Measurements from ENCODE around the gene PCOLCE2.
"Not testable (repeated sequence)": the region's sequence is repeated elsewhere in the genome, so short reads cannot be mapped to it uniquely, and the experiment has no call there.

- TF ChIP-seq PPARA (CRISPR knock-in tag; IDR thresholded peaks at IDR 0.05; ENCODE audit: borderline replicate concordance); ESRRG (CRISPR knock-in tag; IDR thresholded peaks at IDR 0.05); ZFP3 (CRISPR knock-in tag; IDR thresholded peaks at IDR 0.05); PATZ1 (CRISPR knock-in tag; IDR thresholded peaks at IDR 0.05; ENCODE audit: borderline replicate concordance); BACH2 (CRISPR knock-in tag; IDR thresholded peaks at IDR 0.05; ENCODE audit: borderline replicate concordance); ISL1 (CRISPR knock-in tag; IDR thresholded peaks at IDR 0.05); ZFP30 (CRISPR knock-in tag; IDR thresholded peaks at IDR 0.05): not testable (repeated sequence)
Measured at GRCh38 chr3:142868382-142868781, 20.5 kb downstream of the PCOLCE2 start.

Data from SK-N-SH treated with all-trans-retinoic acid at 6 μM for 48 hours (cell line).